HL-60 (cell line): ENCODE data around the gene CRYGS.

Experiments used
- TF ChIP-seq, protein P1 (sequence below): IDR thresholded peaks from one replicate; pipeline ENCODE4 v1.5.1; 2011; ENCODE audit warnings: low read length, control low read depth, inconsistent platforms; ENCODE audit not compliant: insufficient read depth
- TF ChIP-seq, protein P2 (sequence below): IDR thresholded peaks from 2 replicates; pipeline ENCODE4 v1.6.1; 2012; ENCODE audit warnings: low read depth; ENCODE audit not compliant: insufficient replicate concordance

DNA sequence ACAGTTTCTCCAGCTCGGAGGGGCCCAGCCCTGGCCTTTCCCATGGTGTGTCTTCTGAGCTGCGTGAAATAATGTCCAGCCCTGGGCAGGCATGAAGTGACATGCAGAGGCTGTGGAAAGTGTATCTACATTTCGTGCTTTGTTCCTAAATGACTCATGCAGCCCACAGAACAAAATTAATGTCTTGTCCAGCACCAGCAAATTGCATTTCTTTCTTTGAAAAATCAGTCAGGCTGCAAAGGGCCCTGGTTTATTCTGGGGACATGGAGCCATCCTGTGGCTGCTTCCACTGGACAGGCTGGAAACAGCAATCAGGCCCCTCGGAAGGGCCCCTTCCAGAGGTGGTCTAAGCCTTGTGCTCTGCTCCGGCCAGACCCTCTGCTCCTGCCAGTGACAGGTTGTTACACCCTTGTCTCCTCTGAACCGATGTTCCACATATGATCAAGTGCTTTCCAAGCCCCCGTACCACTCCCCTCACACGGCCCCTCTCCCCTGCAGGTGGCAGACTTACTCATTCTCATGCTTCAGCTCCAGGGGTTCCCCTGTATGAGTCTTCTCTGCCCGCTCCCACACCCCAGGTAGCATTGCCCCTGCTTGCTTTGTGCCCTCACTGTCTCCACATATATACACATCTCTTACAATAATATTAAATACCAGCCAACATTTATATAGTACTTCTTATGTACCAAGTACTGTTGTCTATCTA, 33.7 kb downstream of the CRYGS start:
- TF ChIP-seq, protein P1, sequence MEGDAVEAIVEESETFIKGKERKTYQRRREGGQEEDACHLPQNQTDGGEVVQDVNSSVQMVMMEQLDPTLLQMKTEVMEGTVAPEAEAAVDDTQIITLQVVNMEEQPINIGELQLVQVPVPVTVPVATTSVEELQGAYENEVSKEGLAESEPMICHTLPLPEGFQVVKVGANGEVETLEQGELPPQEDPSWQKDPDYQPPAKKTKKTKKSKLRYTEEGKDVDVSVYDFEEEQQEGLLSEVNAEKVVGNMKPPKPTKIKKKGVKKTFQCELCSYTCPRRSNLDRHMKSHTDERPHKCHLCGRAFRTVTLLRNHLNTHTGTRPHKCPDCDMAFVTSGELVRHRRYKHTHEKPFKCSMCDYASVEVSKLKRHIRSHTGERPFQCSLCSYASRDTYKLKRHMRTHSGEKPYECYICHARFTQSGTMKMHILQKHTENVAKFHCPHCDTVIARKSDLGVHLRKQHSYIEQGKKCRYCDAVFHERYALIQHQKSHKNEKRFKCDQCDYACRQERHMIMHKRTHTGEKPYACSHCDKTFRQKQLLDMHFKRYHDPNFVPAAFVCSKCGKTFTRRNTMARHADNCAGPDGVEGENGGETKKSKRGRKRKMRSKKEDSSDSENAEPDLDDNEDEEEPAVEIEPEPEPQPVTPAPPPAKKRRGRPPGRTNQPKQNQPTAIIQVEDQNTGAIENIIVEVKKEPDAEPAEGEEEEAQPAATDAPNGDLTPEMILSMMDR, result no peak
- TF ChIP-seq, protein P2, sequence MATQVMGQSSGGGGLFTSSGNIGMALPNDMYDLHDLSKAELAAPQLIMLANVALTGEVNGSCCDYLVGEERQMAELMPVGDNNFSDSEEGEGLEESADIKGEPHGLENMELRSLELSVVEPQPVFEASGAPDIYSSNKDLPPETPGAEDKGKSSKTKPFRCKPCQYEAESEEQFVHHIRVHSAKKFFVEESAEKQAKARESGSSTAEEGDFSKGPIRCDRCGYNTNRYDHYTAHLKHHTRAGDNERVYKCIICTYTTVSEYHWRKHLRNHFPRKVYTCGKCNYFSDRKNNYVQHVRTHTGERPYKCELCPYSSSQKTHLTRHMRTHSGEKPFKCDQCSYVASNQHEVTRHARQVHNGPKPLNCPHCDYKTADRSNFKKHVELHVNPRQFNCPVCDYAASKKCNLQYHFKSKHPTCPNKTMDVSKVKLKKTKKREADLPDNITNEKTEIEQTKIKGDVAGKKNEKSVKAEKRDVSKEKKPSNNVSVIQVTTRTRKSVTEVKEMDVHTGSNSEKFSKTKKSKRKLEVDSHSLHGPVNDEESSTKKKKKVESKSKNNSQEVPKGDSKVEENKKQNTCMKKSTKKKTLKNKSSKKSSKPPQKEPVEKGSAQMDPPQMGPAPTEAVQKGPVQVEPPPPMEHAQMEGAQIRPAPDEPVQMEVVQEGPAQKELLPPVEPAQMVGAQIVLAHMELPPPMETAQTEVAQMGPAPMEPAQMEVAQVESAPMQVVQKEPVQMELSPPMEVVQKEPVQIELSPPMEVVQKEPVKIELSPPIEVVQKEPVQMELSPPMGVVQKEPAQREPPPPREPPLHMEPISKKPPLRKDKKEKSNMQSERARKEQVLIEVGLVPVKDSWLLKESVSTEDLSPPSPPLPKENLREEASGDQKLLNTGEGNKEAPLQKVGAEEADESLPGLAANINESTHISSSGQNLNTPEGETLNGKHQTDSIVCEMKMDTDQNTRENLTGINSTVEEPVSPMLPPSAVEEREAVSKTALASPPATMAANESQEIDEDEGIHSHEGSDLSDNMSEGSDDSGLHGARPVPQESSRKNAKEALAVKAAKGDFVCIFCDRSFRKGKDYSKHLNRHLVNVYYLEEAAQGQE, result no peak
